ENCODE data around the gene ARHGAP32. TPM values are rescaled to one million over a fixed set of nuclear protein-coding genes. Genes with fewer than 3 reads are reported as not detected.
"Not testable (repeated sequence)": the region's sequence is repeated elsewhere in the genome, so short reads cannot be mapped to it uniquely, and the experiment has no call there.

ARHGAP32 gene
- total and polyA plus RNA-seq, 7 donors: 9.2 to 20.0 (median 12.0) TPM

- 92 to 95% methylated on average over 4 of the region's 4 CpGs for WGBS, 2 donors
Measured at GRCh38 chr11:129006161-129006560, 186.0 kb downstream of the ARHGAP32 start.

GRCh38 chr11:128999165-128999564 is 193.0 kb downstream of the ARHGAP32 start:
- intact Hi-C loops (cut with DNase I); H3K4me3 ChIP-seq; H3K27ac ChIP-seq; DNase-seq; H3K9me3 ChIP-seq; H3K4me1 ChIP-seq; H3K27me3 ChIP-seq: not testable (repeated sequence)
- WGBS, 2 donors: 84 to 85% methylated on average over 8 of the region's 8 CpGs
- peaks cover 0 to 20% (median 0%) of the 10 kb centered on the region in 4 donors for H3K36me3 ChIP-seq

More at GRCh38 chr11:129006161-129006560, 186.0 kb downstream of the ARHGAP32 start:
- DNase-seq: no peak
- Histone ChIP-seq H3K4me3 (no peak overlapping the region), H3K27me3 (no peaks in the 10 kb centered on the region), H3K27ac (no peak overlapping the region), H3K4me1 (no peaks in the 10 kb centered on the region), H3K9me3 (peaks cover 0 to 1% (median 0%) of the 10 kb centered on the region in 4 donors), H3K36me3 (no peaks in the 10 kb centered on the region)
- intact Hi-C loops (cut with DNase I): no loop called here
- TF ChIP-seq POLR2A (IDR thresholded peaks at IDR 0.05): no peak
- no peak for TF ChIP-seq POLR2AphosphoS5 (IDR thresholded peaks at IDR 0.05)
- no peak for TF ChIP-seq EP300 (IDR thresholded peaks at IDR 0.05)
- no peak for TF ChIP-seq CTCF (IDR thresholded peaks at IDR 0.05)

- DNase-seq: no peak
- Histone ChIP-seq H3K27me3 (no peaks in the 10 kb centered on the region), H3K4me3 (no peak overlapping the region), H3K9me3 (no peaks in the 10 kb centered on the region), H3K27ac (no peak overlapping the region), H3K36me3 (peaks cover 0 to 21% (median 0%) of the 10 kb centered on the region in 4 donors), H3K4me1 (no peaks in the 10 kb centered on the region)
- no peak for TF ChIP-seq EP300 (IDR thresholded peaks at IDR 0.05)
- no peak for TF ChIP-seq POLR2A (IDR thresholded peaks at IDR 0.05)
- no peak for TF ChIP-seq POLR2AphosphoS5 (IDR thresholded peaks at IDR 0.05)
- no peak for TF ChIP-seq CTCF (IDR thresholded peaks at IDR 0.05)
- intact Hi-C loops (cut with DNase I): no loop called here
Measured at GRCh38 chr11:128988242-128988970, 203.7 kb downstream of the ARHGAP32 start.

- H3K9me3 ChIP-seq: no peaks in the 10 kb centered on the region
- no peak overlapping the region for H3K27ac ChIP-seq
- intact Hi-C loops (cut with DNase I): no loop called here
- H3K36me3 ChIP-seq: peaks cover 0 to 35% (median 3%) of the 10 kb centered on the region in 4 donors
- 74 to 76% methylated on average over 5 of the region's 5 CpGs for WGBS, 2 donors
- no peak overlapping the region for H3K4me3 ChIP-seq
- H3K4me1 ChIP-seq: no peaks in the 10 kb centered on the region
- H3K27me3 ChIP-seq: no peaks in the 10 kb centered on the region
- DNase-seq: no peak
- TF ChIP-seq CTCF (IDR thresholded peaks at IDR 0.05) (no peak), POLR2A (IDR thresholded peaks at IDR 0.05) (no peak), EP300 (IDR thresholded peaks at IDR 0.05) (no peak), POLR2AphosphoS5 (IDR thresholded peaks at IDR 0.05) (no peak)
Measured at GRCh38 chr11:128985880-128986279, 206.2 kb downstream of the ARHGAP32 start.

GRCh38 chr11:128983023-128983422 is 209.1 kb downstream of the ARHGAP32 start:
- WGBS, 2 donors: 95 to 96% methylated on average over 8 of the region's 8 CpGs
- Histone ChIP-seq H3K27ac (no peak overlapping the region), H3K27me3 (no peaks in the 10 kb centered on the region), H3K36me3 (peaks cover 0 to 61% (median 8%) of the 10 kb centered on the region in 4 donors), H3K9me3 (no peaks in the 10 kb centered on the region), H3K4me1 (no peaks in the 10 kb centered on the region), H3K4me3 (no peak overlapping the region)
- DNase-seq: no peak
- TF ChIP-seq POLR2A (IDR thresholded peaks at IDR 0.05) (no peak), POLR2AphosphoS5 (IDR thresholded peaks at IDR 0.05) (no peak), EP300 (IDR thresholded peaks at IDR 0.05) (no peak), CTCF (IDR thresholded peaks at IDR 0.05) (no peak)
- intact Hi-C loops (cut with DNase I): no loop called here
